Measurements from ENCODE around the gene ZNF761. TPM values are rescaled to one million over a fixed set of nuclear protein-coding genes. Genes with fewer than 3 reads are reported as not detected.
"Not testable (repeated sequence)": the region's sequence is repeated elsewhere in the genome, so short reads cannot be mapped to it uniquely, and the experiment has no call there.

The ZNF761 gene
- polyA plus RNA-seq, 2 of the 4 experiments (the other 2 are of a cell fraction), result 6.6 to 21.4 TPM

- TF ChIP-seq ZNF302 (CRISPR knock-in tag; IDR thresholded peaks at IDR 0.05), result no peak
- Histone ChIP-seq H3K4me1 (no peaks in the 10 kb centered on the region), H3K27ac (no peak overlapping the region), H3K4me3 (no peak overlapping the region), H3K4me2 (no peak overlapping the region), H3K9me3 (peaks cover 52% of the 10 kb centered on the region)
- ChIA-PET CTCF (no interaction called here), POLR2A (no interaction called here)
- WGBS (ENCODE audit: missing lambda C conversion rate), result 51% methylated on average over 7 of the region's 7 CpGs
- DNase-seq (ENCODE audit: low read depth in 1 of 2, low spot score in 1 of 2), result no peak
- no peak for ATAC-seq
- FAIRE-seq, result no peak
Observed at GRCh38 chr19:53471916-53472315, 40.1 kb downstream of the ZNF761 start.

DNA sequence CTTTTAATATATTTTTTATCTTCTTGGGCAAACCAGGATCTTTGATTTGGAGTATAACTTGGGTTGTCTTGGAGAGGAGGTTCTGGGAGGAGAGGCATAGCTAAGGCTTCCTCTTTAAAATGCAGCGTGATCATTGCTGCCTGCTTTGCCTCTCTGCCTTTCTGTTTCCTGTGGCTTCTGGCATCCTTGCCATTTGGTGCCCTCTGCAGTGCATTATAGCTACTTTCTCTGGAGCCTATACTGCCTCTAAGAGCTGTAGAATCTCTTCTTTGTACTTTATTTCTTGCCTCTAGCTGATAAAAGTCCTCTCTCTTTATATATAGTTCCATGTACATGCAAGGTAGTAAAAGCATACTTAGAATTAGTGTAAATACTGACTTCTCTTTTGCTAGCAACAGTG, 43.0 kb downstream of the ZNF761 start:
- ATAC-seq; FAIRE-seq; H3K4me2 ChIP-seq; DNase-seq (ENCODE audit: low read depth in 1 of 2, low spot score in 1 of 2); H3K4me1 ChIP-seq; H3K4me3 ChIP-seq; H3K27ac ChIP-seq; POLR2A ChIA-PET: not testable (repeated sequence)
- CTCF ChIA-PET, result interaction anchor here (0.6 to 1.1 kb wide), 3 partner anchors 19 to 640 kb away, joined by 3 to 4 read pairs (median 3); no protein-coding TSS in a partner anchor
- peaks cover 41% of the 10 kb centered on the region for H3K9me3 ChIP-seq
- 64% methylated on average over 1 of the region's 1 CpG for whole genome bisulfite sequencing (ENCODE audit: missing lambda C conversion rate)

- FAIRE-seq; H3K27ac ChIP-seq; POLR2A ChIA-PET; H3K4me1 ChIP-seq; DNase-seq (ENCODE audit: low read depth in 1 of 2, low spot score in 1 of 2); H3K4me3 ChIP-seq; H3K4me2 ChIP-seq: not testable (repeated sequence)
- peak in 1 of 2 experiments; percentile 34; a peak in 2 of 6 replicates for ATAC-seq
- H3K9me3 ChIP-seq, result peaks cover 41% of the 10 kb centered on the region
- CTCF ChIA-PET, result interaction anchor here (1.1 kb wide), 1 partner anchor 20 kb away, joined by 3 read pairs; no protein-coding TSS in a partner anchor
- 28% methylated on average over 6 of the region's 6 CpGs for WGBS (ENCODE audit: missing lambda C conversion rate)
Observed at GRCh38 chr19:53475470-53475869, 43.7 kb downstream of the ZNF761 start.

DNA sequence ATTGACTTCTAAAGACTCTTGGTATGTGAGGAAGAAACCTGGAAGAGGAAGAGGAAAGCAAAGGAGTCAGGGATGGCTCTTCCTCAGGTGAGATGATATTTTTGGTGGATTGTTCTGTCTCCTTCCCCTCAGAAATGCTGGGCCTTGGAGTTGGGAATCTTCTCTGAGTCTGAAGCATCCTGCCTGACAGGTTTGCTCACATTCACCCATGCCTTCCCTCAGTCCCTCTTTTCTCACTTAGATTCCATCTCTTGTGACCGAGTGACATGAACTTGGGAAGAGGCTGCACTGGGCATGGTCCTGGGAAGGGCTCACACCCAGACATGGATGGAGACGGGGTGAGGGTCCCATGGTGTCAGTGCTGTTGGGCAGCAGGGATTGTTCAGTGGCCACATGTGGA, 52.0 kb downstream of the ZNF761 start:
- FAIRE-seq; ATAC-seq; H3K4me2 ChIP-seq; DNase-seq (ENCODE audit: low read depth in 1 of 2, low spot score in 1 of 2); POLR2A ChIA-PET; H3K27ac ChIP-seq; CTCF ChIA-PET; H3K4me3 ChIP-seq; H3K4me1 ChIP-seq: not testable (repeated sequence)
- WGBS (ENCODE audit: missing lambda C conversion rate), result 66% methylated on average over 2 of the region's 2 CpGs
- peaks cover 42% of the 10 kb centered on the region for H3K9me3 ChIP-seq

DNA sequence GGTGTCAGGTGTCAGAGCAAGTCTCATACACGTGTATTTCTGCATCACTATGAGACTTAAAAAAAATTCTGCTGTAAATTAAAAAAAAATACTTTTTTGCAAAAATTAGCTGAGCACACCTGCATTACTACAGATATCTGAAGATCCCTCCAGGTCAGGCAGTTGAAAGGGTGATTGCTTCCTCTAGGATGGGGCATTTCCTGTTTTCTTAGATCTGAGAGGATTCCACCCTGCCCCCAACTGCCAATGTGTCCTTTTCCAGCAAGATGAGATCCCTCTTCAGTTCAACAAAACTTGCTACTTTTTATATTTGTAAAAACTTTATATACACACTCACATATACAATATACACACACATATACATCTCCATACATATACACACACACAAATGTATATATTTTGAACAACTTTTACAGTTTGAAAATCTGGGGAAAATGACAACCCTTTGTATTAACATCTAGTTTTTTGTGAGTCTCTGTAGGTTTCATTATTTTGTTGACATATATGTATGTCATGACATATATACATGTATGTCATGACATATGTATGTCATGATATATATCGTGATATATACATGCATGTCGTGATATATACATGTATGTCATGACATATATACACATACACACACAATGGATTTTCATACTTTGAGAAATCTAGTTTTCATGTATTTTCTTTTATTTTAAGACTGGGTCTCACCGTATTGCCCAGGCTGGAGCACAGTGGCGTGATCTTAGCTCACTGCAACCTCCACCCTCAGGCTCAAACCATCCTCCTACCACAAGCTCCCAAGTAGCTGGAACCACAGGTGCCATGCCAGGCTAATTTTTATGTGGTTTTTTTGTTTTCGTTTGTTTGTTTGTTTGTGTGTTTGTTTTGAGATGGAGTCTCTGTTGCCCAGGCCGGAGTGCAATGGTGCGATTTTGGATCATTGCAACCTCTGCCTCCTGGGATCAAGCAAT, 53.5 kb downstream of the ZNF761 start:
- ATAC-seq (no peak), FAIRE-seq (no peak), DNase-seq (ENCODE audit: low read depth in 1 of 2, low spot score in 1 of 2) (no peak)
- H3K27ac ChIP-seq, result no peak overlapping the region
- CTCF ChIA-PET, result no interaction called here
- POLR2A ChIA-PET, result no interaction called here
- no peak overlapping the region for H3K4me2 ChIP-seq
- 46% methylated on average over 8 of the region's 8 CpGs for WGBS (ENCODE audit: missing lambda C conversion rate)
- H3K4me3 ChIP-seq, result no peak overlapping the region
- H3K9me3 ChIP-seq, result peaks cover 50% of the 10 kb centered on the region
- TF ChIP-seq EP300 (IDR thresholded peaks at IDR 0.05) (no peak), HOXB13 (CRISPR knock-in tag; IDR thresholded peaks at IDR 0.05; ENCODE audit: low read depth) (no peak), CBX2 (IDR thresholded peaks at IDR 0.05; ENCODE audit: borderline replicate concordance, low read depth) (peak; percentile 85), SREBF2 (IDR thresholded peaks at IDR 0.05) (no peak)
- H3K4me1 ChIP-seq, result no peaks in the 10 kb centered on the region

DNA sequence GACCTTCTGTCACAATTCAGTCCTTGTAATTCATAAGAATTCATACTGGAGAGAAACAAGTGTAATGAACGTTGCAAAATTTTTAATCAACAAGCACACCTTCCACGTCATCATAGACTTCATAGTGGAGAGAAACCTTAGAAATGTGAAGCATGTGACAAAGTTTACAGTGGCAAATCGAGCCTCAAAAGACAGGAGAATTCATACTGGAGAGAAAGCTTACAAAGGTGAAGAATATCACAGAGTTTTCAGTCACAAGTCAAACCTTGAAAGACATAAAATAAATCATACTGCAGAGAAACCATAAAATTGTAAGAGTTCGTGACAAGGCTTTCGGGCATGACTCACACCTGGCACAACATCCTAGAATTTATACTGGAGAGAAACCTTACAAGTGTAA, 60.4 kb downstream of the ZNF761 start:
- H3K27ac ChIP-seq, result no peak overlapping the region
- no peaks in the 10 kb centered on the region for H3K4me1 ChIP-seq
- ATAC-seq, result no peak
- POLR2A ChIA-PET, result no interaction called here
- no peak for FAIRE-seq
- no peak overlapping the region for H3K4me2 ChIP-seq
- no peak overlapping the region for H3K4me3 ChIP-seq
- CTCF ChIA-PET, result no interaction called here
- no peak for DNase-seq (ENCODE audit: low read depth in 1 of 2, low spot score in 1 of 2)
- WGBS (ENCODE audit: missing lambda C conversion rate), result 16% methylated on average over 5 of the region's 5 CpGs
- H3K9me3 ChIP-seq, result peaks cover 66% of the 10 kb centered on the region
- TF ChIP-seq EHF (CRISPR knock-in tag; IDR thresholded peaks at IDR 0.05) (no peak), NR3C1 (IDR thresholded peaks at IDR 0.05) (no peak), ZFP36 (IDR thresholded peaks at IDR 0.05; ENCODE audit: borderline replicate concordance, partially characterized antibody) (no peak), BHLHE40 (IDR thresholded peaks at IDR 0.05; ENCODE audit: low read depth, low read length) (no peak), PHF8 (IDR thresholded peaks at IDR 0.05; ENCODE audit: borderline replicate concordance, low read depth) (no peak), RFX5 (IDR thresholded peaks at IDR 0.05) (no peak), MYC (IDR thresholded peaks at IDR 0.05; ENCODE audit: borderline replicate concordance, low read length) (no peak), SMC3 (IDR thresholded peaks at IDR 0.05) (no peak), RAD21 (conservative IDR thresholded peaks at IDR 0.05 in 1 of 2, IDR thresholded peaks at IDR 0.05 in 1 of 2) (no peak), FOSL2 (IDR thresholded peaks at IDR 0.05) (no peak), FOSL2 (CRISPR knock-in tag; IDR thresholded peaks at IDR 0.05) (no peak), JUN (IDR thresholded peaks at IDR 0.05) (no peak), FOSB (CRISPR knock-in tag; IDR thresholded peaks at IDR 0.05) (no peak), HOXB13 (CRISPR knock-in tag; IDR thresholded peaks at IDR 0.05; ENCODE audit: low read depth) (no peak), HDAC2 (IDR thresholded peaks at IDR 0.05) (no peak), JUNB (IDR thresholded peaks at IDR 0.05) (no peak), RNF2 (IDR thresholded peaks at IDR 0.05; ENCODE audit: borderline replicate concordance, low read depth) (no peak)
- TF ChIP-seq, protein P1, sequence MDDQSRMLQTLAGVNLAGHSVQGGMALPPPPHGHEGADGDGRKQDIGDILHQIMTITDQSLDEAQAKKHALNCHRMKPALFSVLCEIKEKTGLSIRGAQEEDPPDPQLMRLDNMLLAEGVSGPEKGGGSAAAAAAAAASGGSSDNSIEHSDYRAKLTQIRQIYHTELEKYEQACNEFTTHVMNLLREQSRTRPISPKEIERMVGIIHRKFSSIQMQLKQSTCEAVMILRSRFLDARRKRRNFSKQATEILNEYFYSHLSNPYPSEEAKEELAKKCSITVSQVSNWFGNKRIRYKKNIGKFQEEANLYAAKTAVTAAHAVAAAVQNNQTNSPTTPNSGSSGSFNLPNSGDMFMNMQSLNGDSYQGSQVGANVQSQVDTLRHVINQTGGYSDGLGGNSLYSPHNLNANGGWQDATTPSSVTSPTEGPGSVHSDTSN (IDR thresholded peaks at IDR 0.05), result no peak
- TF ChIP-seq, protein P2, sequence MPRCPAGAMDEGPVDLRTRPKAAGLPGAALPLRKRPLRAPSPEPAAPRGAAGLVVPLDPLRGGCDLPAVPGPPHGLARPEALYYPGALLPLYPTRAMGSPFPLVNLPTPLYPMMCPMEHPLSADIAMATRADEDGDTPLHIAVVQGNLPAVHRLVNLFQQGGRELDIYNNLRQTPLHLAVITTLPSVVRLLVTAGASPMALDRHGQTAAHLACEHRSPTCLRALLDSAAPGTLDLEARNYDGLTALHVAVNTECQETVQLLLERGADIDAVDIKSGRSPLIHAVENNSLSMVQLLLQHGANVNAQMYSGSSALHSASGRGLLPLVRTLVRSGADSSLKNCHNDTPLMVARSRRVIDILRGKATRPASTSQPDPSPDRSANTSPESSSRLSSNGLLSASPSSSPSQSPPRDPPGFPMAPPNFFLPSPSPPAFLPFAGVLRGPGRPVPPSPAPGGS (IDR thresholded peaks at IDR 0.05), result no peak
